HepG2 (cell line): ENCODE data around the gene ZNF22. TPM values are rescaled to one million over a fixed set of nuclear protein-coding genes. Genes with fewer than 3 reads are reported as not detected.

Experiments used
- CBX2 ChIP-seq, 2 experiments: fragments of 200-600 bp in 1 of 2; sonication (generic); formaldehyde crosslinking in 1 of 2; IDR thresholded peaks; 2 replicates each; pipeline versions ENCODE4 v1.7.0 to v1.8.1; 2018 to 2022; ENCODE audit warnings: low read depth in 2 of 2, low read length in 1 of 2, mild to moderate bottlenecking in 1 of 2, missing genetic modification reagents in 1 of 2
- DNMT1 ChIP-seq: sonication (generic); formaldehyde crosslinking; IDR thresholded peaks from 2 replicates; pipeline ENCODE4 v1.5.1; 2020; ENCODE audit warnings: mild to moderate bottlenecking, missing genetic modification reagents
- MEF2D ChIP-seq: sonication (generic); formaldehyde crosslinking; IDR thresholded peaks from 2 replicates; pipeline ENCODE4 v1.5.1; 2020; ENCODE audit warnings: mild to moderate bottlenecking, missing genetic modification reagents
- MTA3 ChIP-seq: sonication (generic); formaldehyde crosslinking; IDR thresholded peaks from 2 replicates; pipeline ENCODE4 v1.4.0; 2020; ENCODE audit warnings: missing genetic modification reagents
- NFYB ChIP-seq: sonication (generic); formaldehyde crosslinking; IDR thresholded peaks from 2 replicates; pipeline ENCODE4 v1.4.0; 2020; ENCODE audit warnings: missing genetic modification reagents
- POLR2AphosphoS5 ChIP-seq: IDR thresholded peaks from 2 replicates; pipeline ENCODE4 v1.6.1; 2012; ENCODE audit warnings: low read depth, low read length
- RBFOX2 ChIP-seq: fragments of 200-400 bp; formaldehyde crosslinking; IDR thresholded peaks from 2 replicates; pipeline ENCODE4 v1.6.1; 2017; ENCODE audit warnings: low read depth, mild to moderate bottlenecking, low read length
- RCOR2 ChIP-seq: IDR thresholded peaks from 2 replicates; pipeline ENCODE4 v1.6.1; 2016; ENCODE audit warnings: missing biosample characterization, missing genetic modification reagents
- SIX1 ChIP-seq: sonication (generic); formaldehyde crosslinking; IDR thresholded peaks from 2 replicates; pipeline ENCODE4 v1.4.0; 2020; ENCODE audit warnings: missing genetic modification reagents, borderline replicate concordance
- THAP11 ChIP-seq: IDR thresholded peaks from 2 replicates; pipeline ENCODE4 v1.6.1; 2016; ENCODE audit warnings: missing biosample characterization, missing genetic modification reagents
- YY1 ChIP-seq: IDR thresholded peaks from 2 replicates; pipeline ENCODE4 v1.6.1; 2011; ENCODE audit warnings: low read length, low read depth, moderate library complexity, mild to moderate bottlenecking; ENCODE audit not compliant: insufficient read depth, insufficient replicate concordance
- ZNF335 ChIP-seq: sonication (generic); formaldehyde crosslinking; IDR thresholded peaks from 2 replicates; pipeline ENCODE4 v1.4.0; 2020; ENCODE audit warnings: missing genetic modification reagents
- ZNF501 ChIP-seq: sonication (generic); formaldehyde crosslinking; IDR thresholded peaks from 2 replicates; pipeline ENCODE4 v1.5.1; 2020; ENCODE audit warnings: mild to moderate bottlenecking, moderate library complexity, missing genetic modification reagents
- ZNF547 ChIP-seq: sonication (generic); formaldehyde crosslinking; IDR thresholded peaks from 2 replicates; pipeline ENCODE4 v1.5.1; 2020; ENCODE audit warnings: mild to moderate bottlenecking, missing genetic modification reagents
- ZNF570 ChIP-seq: sonication (generic); formaldehyde crosslinking; IDR thresholded peaks from 2 replicates; pipeline ENCODE4 v1.4.0; 2020; ENCODE audit warnings: mild to moderate bottlenecking, missing genetic modification reagents, borderline replicate concordance
- ZNF850 ChIP-seq: sonication (generic); formaldehyde crosslinking; conservative IDR thresholded peaks from 2 replicates; pipeline ENCODE4 v1.9.0; 2021; ENCODE audit warnings: mild to moderate bottlenecking, missing genetic modification reagents
- polyA plus RNA-seq, 8 experiments: library from polyadenylated mRNA; depleted of rRNA in 3 of 8; stranded (reverse) in 7 of 8; unstranded in 1 of 8; fragments of >200 nt; fragmentation: Illumina TruSeq in 4 of 8; extraction: Trizol in 4 of 8; gene quantifications; 2 replicates each; pipeline versions ENCODE4 v1.2.1 to v1.2.3, GENCODE V29; 2011 to 2016; ENCODE audit warnings: low read depth in 4 of 8, missing spikeins in 1 of 8, mixed read lengths in 1 of 8; ENCODE audit not compliant: insufficient read depth in 1 of 8
- total RNA-seq, 5 experiments: library from RNA; depleted of rRNA; stranded (reverse); fragments of >200 nt; fragmentation: Illumina TruSeq; extraction: Trizol; gene quantifications; 2 replicates each; pipeline ENCODE4 v1.2.3, GENCODE V29; 2016; ENCODE audit warnings: low read depth in 1 of 5
- TF ChIP-seq, protein P1 (sequence below): sonication (generic); formaldehyde crosslinking; IDR thresholded peaks from 2 replicates; pipeline ENCODE4 v1.4.0; 2020; ENCODE audit warnings: missing genetic modification reagents, mild to moderate bottlenecking, borderline replicate concordance
- TF ChIP-seq, protein P2 (sequence below): IDR thresholded peaks from 2 replicates; pipeline ENCODE4 v1.6.1; 2016; ENCODE audit warnings: low read depth, missing genetic modification reagents, missing compliant biosample characterization
- TF ChIP-seq, protein P3 (sequence below): sonication (generic); formaldehyde crosslinking; IDR thresholded peaks from 2 replicates; pipeline ENCODE4 v1.9.0; 2021; ENCODE audit warnings: missing genetic modification reagents, borderline replicate concordance

The ZNF22 gene
- total and polyA plus RNA-seq, 2 of the 13 experiments (the other 11 are each of a cell fraction or from before 2014, with no cell fraction given): 0.40 to 1.3 TPM

DNA sequence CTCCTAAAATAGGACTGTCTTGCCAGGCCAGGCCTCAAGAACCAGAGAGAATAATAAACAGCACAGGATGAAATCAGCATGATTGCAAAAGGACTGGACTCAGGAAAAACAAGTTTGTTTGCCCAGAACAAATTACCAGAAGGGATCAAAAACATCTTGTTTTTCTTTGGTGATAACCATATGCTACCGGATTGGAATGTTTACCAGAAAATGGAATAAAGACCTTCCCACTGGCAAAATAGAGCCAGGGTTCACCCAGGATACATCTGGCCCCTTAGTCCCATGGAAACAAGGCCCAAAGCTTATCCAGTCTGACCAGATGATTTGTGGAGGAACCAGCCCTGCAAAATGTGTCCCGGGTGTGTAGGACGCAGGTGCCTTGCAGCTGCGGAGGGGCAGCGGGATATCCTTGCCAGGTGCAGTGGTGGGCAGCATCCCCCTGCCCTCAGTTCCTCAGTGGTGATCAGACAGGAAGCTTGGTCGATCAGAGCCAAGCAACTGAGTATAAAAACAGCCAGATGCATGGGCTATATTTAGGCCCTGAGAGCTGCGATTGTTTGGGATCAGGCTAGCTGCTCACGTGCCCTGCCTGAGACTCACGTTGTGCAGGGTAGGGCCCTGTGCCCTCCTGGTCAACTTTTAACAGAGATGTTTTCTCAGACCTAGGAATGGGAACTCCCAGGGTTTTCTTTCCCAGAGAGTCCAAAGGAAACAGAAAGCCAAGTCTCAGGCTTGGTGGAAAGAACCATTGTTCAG, 4.6 kb upstream of the ZNF22 start (continued):
- TF ChIP-seq CBX2 (IDR thresholded peaks at IDR 0.05; ENCODE audit: low read depth, low read length) (no peak), CBX2 (CRISPR knock-in tag; IDR thresholded peaks at IDR 0.05; ENCODE audit: low read depth) (no peak), MEF2D (peak; percentile 94), THAP11 (CRISPR knock-in tag) (peak; percentile 70), RCOR2 (peak; percentile 78), NFYB (CRISPR knock-in tag) (no peak), SIX1 (CRISPR knock-in tag) (peak; percentile 75; the same call in 1 of the 2 replicates), YY1 (no peak), MTA3 (CRISPR knock-in tag) (no peak), ZNF335 (no peak), ZNF547 (0 out of 2 replicates have a peak, but pooled peaks have one; percentile 13), DNMT1 (no peak), ZNF850 (CRISPR knock-in tag) (no peak), POLR2AphosphoS5 (peak; percentile 57), RBFOX2 (peak; percentile 60; the same call in 1 of the 2 replicates), ZNF501 (CRISPR knock-in tag) (peak; percentile 84), ZNF570 (CRISPR knock-in tag) (no peak)
- TF ChIP-seq, protein P1, sequence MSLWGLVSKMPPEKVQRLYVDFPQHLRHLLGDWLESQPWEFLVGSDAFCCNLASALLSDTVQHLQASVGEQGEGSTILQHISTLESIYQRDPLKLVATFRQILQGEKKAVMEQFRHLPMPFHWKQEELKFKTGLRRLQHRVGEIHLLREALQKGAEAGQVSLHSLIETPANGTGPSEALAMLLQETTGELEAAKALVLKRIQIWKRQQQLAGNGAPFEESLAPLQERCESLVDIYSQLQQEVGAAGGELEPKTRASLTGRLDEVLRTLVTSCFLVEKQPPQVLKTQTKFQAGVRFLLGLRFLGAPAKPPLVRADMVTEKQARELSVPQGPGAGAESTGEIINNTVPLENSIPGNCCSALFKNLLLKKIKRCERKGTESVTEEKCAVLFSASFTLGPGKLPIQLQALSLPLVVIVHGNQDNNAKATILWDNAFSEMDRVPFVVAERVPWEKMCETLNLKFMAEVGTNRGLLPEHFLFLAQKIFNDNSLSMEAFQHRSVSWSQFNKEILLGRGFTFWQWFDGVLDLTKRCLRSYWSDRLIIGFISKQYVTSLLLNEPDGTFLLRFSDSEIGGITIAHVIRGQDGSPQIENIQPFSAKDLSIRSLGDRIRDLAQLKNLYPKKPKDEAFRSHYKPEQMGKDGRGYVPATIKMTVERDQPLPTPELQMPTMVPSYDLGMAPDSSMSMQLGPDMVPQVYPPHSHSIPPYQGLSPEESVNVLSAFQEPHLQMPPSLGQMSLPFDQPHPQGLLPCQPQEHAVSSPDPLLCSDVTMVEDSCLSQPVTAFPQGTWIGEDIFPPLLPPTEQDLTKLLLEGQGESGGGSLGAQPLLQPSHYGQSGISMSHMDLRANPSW (CRISPR knock-in tag): no peak
- TF ChIP-seq, protein P2, sequence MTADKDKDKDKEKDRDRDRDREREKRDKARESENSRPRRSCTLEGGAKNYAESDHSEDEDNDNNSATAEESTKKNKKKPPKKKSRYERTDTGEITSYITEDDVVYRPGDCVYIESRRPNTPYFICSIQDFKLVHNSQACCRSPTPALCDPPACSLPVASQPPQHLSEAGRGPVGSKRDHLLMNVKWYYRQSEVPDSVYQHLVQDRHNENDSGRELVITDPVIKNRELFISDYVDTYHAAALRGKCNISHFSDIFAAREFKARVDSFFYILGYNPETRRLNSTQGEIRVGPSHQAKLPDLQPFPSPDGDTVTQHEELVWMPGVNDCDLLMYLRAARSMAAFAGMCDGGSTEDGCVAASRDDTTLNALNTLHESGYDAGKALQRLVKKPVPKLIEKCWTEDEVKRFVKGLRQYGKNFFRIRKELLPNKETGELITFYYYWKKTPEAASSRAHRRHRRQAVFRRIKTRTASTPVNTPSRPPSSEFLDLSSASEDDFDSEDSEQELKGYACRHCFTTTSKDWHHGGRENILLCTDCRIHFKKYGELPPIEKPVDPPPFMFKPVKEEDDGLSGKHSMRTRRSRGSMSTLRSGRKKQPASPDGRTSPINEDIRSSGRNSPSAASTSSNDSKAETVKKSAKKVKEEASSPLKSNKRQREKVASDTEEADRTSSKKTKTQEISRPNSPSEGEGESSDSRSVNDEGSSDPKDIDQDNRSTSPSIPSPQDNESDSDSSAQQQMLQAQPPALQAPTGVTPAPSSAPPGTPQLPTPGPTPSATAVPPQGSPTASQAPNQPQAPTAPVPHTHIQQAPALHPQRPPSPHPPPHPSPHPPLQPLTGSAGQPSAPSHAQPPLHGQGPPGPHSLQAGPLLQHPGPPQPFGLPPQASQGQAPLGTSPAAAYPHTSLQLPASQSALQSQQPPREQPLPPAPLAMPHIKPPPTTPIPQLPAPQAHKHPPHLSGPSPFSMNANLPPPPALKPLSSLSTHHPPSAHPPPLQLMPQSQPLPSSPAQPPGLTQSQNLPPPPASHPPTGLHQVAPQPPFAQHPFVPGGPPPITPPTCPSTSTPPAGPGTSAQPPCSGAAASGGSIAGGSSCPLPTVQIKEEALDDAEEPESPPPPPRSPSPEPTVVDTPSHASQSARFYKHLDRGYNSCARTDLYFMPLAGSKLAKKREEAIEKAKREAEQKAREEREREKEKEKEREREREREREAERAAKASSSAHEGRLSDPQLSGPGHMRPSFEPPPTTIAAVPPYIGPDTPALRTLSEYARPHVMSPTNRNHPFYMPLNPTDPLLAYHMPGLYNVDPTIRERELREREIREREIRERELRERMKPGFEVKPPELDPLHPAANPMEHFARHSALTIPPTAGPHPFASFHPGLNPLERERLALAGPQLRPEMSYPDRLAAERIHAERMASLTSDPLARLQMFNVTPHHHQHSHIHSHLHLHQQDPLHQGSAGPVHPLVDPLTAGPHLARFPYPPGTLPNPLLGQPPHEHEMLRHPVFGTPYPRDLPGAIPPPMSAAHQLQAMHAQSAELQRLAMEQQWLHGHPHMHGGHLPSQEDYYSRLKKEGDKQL (CRISPR knock-in tag): peak; percentile 71
- TF ChIP-seq, protein P3, sequence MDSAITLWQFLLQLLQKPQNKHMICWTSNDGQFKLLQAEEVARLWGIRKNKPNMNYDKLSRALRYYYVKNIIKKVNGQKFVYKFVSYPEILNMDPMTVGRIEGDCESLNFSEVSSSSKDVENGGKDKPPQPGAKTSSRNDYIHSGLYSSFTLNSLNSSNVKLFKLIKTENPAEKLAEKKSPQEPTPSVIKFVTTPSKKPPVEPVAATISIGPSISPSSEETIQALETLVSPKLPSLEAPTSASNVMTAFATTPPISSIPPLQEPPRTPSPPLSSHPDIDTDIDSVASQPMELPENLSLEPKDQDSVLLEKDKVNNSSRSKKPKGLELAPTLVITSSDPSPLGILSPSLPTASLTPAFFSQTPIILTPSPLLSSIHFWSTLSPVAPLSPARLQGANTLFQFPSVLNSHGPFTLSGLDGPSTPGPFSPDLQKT: no peak
